GM12873 (cell line): ENCODE results near the gene SLC9A9.

Experiments used
- TF ChIP-seq, protein P1 (sequence below): IDR thresholded peaks from 2 replicates; pipeline ENCODE4 v1.5.1; 2012; ENCODE audit warnings: low read depth, mild to moderate bottlenecking, moderate library complexity, low read length, control low read depth; ENCODE audit not compliant: insufficient read depth; ENCODE audit errors: missing control alignments

Gene SLC9A9

DNA sequence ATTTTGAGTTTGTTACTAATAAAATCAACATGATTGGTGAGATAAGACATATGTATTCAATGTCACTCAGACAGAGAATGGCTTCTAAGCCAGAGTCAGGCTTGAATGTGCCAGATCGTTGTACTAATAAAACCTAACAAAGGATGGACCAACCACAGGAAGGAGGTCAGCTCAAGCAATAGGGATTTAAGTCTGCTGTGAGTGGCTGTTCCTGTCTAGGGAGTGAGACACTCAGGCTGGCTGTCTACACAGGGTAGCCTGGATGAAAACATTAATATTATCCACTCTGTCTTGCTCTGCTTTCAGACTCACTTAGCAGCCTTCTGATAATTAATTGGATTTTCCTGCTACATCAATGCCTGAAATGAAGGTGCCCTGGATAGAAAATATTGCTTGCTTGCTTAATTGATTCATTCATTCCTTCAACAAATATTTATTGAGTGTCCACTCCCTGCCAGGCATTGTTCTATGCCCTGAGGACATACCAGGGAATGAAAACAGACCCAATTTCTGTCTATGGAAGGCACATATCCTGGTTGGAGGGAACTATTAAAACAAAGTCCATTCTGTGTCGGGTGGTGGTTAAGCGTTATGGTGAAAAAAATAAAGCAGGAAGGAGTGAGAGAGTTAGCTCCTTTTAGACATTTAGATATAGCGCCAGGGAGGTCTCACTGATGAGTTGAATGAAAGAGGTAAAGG, 489.3 kb downstream of the SLC9A9 start:
- TF ChIP-seq, protein P1, sequence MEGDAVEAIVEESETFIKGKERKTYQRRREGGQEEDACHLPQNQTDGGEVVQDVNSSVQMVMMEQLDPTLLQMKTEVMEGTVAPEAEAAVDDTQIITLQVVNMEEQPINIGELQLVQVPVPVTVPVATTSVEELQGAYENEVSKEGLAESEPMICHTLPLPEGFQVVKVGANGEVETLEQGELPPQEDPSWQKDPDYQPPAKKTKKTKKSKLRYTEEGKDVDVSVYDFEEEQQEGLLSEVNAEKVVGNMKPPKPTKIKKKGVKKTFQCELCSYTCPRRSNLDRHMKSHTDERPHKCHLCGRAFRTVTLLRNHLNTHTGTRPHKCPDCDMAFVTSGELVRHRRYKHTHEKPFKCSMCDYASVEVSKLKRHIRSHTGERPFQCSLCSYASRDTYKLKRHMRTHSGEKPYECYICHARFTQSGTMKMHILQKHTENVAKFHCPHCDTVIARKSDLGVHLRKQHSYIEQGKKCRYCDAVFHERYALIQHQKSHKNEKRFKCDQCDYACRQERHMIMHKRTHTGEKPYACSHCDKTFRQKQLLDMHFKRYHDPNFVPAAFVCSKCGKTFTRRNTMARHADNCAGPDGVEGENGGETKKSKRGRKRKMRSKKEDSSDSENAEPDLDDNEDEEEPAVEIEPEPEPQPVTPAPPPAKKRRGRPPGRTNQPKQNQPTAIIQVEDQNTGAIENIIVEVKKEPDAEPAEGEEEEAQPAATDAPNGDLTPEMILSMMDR = no peak

DNA sequence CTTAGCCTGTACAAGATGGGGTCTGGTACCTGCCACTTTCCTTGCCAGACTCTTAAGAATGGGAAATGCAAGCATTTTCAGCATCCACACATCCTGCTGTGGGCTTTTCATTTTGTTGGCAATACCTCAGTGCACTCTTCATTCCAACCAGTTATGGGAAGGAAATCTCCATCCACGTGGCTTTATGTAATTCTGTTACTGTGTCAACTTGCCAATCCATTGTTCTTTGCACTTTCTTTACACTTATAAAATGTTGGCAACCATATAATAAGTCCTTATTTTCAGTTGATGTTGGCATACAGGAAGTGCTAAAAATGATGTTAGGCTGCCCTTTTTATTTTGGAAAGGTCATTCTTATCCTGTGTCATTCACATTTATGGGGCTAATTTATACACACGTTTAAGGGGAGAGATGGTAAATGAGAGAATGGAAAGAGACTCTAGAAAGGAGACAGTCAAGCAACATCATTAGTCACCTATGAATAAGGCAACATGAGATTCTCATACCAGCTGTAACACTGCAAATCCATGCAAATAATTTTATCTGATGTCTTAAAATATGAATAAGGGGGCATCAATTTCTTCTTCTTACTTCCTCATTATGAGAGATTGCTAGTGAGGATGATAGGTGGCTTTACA, 490.0 kb downstream of the SLC9A9 start:
- TF ChIP-seq, protein P1 = no peak

DNA sequence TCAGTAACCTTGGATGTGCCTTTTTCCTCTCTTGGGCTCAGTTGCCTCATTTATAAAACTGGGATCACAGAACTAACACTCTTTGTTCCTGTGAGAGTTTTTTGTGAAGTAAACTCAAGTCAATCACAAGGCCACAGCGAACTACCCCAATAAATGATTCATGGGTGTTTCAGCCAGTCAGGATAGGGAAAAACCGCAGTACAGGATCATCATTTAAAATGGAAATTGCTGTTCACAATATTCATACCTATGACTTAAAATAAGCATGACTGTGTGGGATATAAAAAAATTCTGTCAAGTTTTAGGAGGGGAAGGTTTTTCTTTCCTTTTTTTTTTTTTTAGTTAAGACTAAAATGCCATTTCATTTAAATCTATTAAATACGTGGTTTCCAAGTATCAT, 490.6 kb downstream of the SLC9A9 start:
- TF ChIP-seq, protein P1 = no peak

DNA sequence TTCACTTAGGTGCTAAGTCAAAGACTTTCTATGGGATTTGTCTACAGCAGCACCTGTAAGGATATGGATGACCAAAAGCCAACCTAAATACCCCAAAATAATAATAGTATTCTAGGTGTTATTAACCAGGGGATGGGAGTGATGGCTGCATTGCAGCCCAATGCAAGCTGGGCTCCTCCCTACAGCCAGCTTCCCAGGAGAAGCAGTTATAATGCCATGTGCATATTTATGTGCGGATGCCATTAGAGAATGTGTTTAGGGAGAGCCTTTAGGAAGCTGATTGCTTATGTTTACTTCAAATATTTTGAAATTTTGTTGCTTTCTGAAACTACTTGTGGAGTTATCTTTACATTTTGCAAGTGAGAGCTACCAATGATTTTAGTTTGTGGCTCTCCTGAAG, 491.4 kb downstream of the SLC9A9 start:
- TF ChIP-seq, protein P1 = no peak

DNA sequence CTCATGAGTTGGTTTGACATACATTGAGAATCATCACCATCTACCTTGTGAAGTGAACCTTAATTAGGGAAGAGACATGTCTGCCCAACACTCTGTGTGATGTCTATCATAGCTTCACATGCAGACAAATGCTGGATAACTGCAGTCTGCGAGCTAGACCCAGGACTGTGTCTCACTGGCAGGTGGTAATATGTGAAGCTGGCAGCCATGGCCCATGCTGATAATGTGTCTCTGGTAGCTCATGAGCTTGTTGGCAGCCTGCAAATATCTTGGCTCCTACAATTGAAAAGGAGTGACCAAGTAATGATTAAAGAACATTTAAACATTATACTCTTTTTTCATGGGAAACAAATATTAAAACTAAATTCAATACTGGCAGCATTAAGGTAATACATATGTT, 493.9 kb downstream of the SLC9A9 start:
- TF ChIP-seq, protein P1 = no peak

DNA sequence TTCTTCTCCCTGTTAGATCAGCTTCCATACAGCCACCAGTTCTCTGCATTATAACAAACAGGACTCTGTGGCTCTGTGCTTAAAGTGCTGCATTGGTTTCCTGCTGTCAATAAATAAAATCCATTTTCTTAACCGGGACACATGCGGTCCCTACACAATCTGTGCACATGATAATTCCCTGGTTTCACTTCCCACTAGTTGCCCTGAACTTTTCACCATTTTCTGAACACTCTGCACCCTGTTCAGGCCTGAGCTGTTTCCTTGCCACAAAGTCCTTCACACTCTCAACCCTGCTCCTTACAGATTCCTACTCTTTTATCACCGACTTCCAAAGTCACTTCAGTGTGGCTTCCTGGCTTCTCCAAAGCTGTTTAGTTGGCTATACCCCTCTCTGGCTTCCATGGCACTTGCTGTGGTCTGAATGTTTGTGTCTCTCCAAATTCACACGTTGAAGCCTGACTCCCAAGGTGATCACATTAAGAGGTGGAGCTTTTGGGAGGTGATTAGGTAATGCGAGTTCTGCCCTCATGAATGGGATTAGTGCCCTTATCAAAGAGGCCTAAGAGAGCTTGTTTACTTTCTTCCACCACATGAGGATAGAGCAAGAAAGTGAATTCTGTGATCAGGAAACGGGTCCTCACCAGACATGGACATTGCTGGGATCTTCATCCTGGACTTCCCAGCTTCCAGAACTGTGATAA, 495.3 kb downstream of the SLC9A9 start:
- TF ChIP-seq, protein P1 = no peak

DNA sequence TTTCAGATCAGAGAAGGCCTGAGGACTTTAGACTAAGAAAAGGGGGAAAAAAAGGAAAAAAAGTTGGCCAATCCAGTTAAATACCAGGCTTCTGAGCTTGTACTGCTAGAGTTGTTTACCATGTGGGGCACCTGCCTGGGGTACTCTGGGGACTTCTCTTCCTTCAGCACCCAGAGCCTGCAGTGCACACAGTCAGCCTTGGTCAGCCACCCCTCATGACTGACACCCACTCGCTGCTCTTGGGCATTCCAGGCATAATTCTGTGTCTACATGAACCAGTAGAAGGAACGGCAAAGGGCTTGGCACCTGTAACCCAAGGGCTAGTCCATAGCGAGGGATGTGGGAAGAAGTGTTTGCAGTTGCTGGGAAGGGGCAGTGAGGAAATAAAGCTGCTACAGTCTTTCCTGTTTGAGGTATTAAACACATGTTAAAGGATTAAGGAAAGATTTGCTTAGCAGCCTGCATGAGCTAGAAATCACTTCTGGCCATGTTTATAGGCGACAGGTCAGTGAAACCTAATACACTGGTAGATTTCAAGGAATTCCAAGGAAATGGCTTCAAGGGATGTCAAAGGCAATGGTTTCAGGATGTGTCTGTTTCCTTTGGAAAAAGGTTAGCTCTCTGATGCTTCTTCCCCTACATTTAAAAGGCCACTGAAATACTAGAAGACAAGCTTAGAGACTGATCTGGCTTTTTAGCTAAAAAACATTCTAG, 496.2 kb downstream of the SLC9A9 start:
- TF ChIP-seq, protein P1 = no peak
